ENCODE results near the gene MYH9. TPM values are rescaled to one million over a fixed set of nuclear protein-coding genes. Genes with fewer than 3 reads are reported as not detected.
"Not testable (repeated sequence)": the region's sequence is repeated elsewhere in the genome, so short reads cannot be mapped to it uniquely, and the experiment has no call there.

Gene MYH9
- total and polyA plus RNA-seq, 2 donors (not counting 1 experiment from before 2014, with no cell fraction given): 108 to 554 TPM

GRCh38 chr22:36277482-36278291 is 110.1 kb downstream of the MYH9 start:
- peak overlapping the region; percentile 38 for H3K27ac Mint-ChIP-seq
- no peaks in the 10 kb centered on the region for H3K27me3 ChIP-seq (replicated peaks in 1 of 4; ENCODE audit: control extremely low read depth in 1 of 4, control insufficient read depth in 3 of 4, insufficient read depth in 4 of 4, low read length in 3 of 4)
- H3K36me3 ChIP-seq (replicated peaks in 1 of 2; ENCODE audit: control extremely low read depth in 1 of 2, control insufficient read depth in 1 of 2, extremely low read depth in 1 of 2, insufficient read depth in 2 of 2, low read length in 1 of 2): peaks cover 4 to 24% of the 10 kb centered on the region in 2 experiments
- ChIA-PET CTCF (interaction anchor here (0.6 to 2.2 kb wide), 27 partner anchors 8 to 465 kb away, joined by 3 to 12 read pairs (median 4); partner anchors contain the start of gene APOL2), POLR2A (interaction anchor here (0.6 to 1.1 kb wide), 2 partner anchors 216 to 774 kb away, joined by 3 to 4 read pairs; no protein-coding TSS in a partner anchor)
- TF ChIP-seq CTCF (IDR thresholded peaks at IDR 0.05): peak; percentile 87
- no peak for TF ChIP-seq EZH2 (IDR thresholded peaks at IDR 0.05; ENCODE audit: borderline replicate concordance, insufficient read depth, low read depth, low read length, poor library complexity, severe bottlenecking)
- no peaks in the 10 kb centered on the region for H3K27me3 Mint-ChIP-seq
- no peaks in the 10 kb centered on the region for H3K9me3 ChIP-seq (ENCODE audit: control extremely low read depth in 1 of 3, control insufficient read depth in 2 of 3, insufficient read depth in 1 of 3, low read length in 2 of 3)
- peak overlapping the region; percentile 37 for H3K4me2 ChIP-seq (replicated peaks; ENCODE audit: low read depth, low read length, poor library complexity, severe bottlenecking)
- 46% methylated on average over 14 of the region's 18 CpGs for WGBS (ENCODE audit: insufficient coverage)
- DNase-seq (peak; percentile 82), ATAC-seq (ENCODE audit: low read depth) (peak; percentile 95)
- no peak overlapping the region for H3K4me3 ChIP-seq (ENCODE audit: control extremely low read depth in 1 of 5, extremely low read depth in 1 of 5, insufficient read depth in 1 of 5, low read depth in 2 of 5, low read length in 4 of 5)
- no peaks in the 10 kb centered on the region for H3K79me2 ChIP-seq (ENCODE audit: control insufficient read depth, insufficient read depth, low read length)
- no peaks in the 10 kb centered on the region for H3K9me3 Mint-ChIP-seq (ENCODE audit: insufficient read depth)
- no peak overlapping the region for H3K4me3 Mint-ChIP-seq
- intact Hi-C loops (cut with micrococcal nuclease): loop anchor here (1.0 to 5.0 kb wide), 2 partner anchors 40 to 82 kb away; partner anchors contain the start of gene APOL2
- H3K27ac ChIP-seq (ENCODE audit: low read length in 2 of 2): no peak overlapping the region
- no peak overlapping the region for H2AFZ ChIP-seq (ENCODE audit: insufficient read depth, low read depth, low read length, poor library complexity, severe bottlenecking)
- H3K4me1 ChIP-seq (ENCODE audit: control insufficient read depth in 2 of 2, insufficient read depth in 2 of 2, low read length in 2 of 2): peaks cover 9 to 13% of the 10 kb centered on the region in 2 donors
- H3K9ac ChIP-seq (ENCODE audit: low read length): no peak overlapping the region
- H4K20me1 ChIP-seq (ENCODE audit: control insufficient read depth, insufficient read depth, low read length, poor library complexity, severe bottlenecking): peaks cover 14% of the 10 kb centered on the region
- peaks cover 14% of the 10 kb centered on the region for H3K4me1 Mint-ChIP-seq

DNA sequence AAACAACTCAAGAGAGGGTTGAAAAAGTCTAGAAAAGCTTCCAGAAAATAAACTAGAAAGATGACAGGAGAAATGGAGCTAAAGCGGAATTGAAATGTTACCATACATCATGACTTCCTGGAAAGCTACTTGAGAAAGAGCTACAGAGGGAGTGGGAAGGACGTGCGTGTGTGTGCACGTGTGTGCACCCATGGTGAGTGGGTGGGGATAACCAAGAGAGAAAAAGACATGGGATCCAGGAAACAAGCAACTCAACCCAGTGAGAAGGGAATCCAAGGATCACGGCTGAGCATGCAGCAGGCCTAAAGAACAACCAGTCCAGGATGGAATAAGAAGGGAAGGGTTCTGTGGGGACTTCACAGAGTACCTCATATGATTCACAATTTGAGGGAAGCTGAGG is 113.2 kb downstream of the MYH9 start:
- H3K79me2 ChIP-seq (ENCODE audit: control insufficient read depth, insufficient read depth, low read length): no peaks in the 10 kb centered on the region
- no peaks in the 10 kb centered on the region for H3K27me3 ChIP-seq (replicated peaks in 1 of 4; ENCODE audit: control extremely low read depth in 1 of 4, control insufficient read depth in 3 of 4, insufficient read depth in 4 of 4, low read length in 3 of 4)
- no peak overlapping the region for H3K4me3 ChIP-seq (ENCODE audit: control extremely low read depth in 1 of 5, extremely low read depth in 1 of 5, insufficient read depth in 1 of 5, low read depth in 2 of 5, low read length in 4 of 5)
- 89% methylated on average over 4 of the region's 5 CpGs for WGBS (ENCODE audit: insufficient coverage)
- peaks cover 3% of the 10 kb centered on the region in 2 experiments for H3K36me3 ChIP-seq (replicated peaks in 1 of 2; ENCODE audit: control extremely low read depth in 1 of 2, control insufficient read depth in 1 of 2, extremely low read depth in 1 of 2, insufficient read depth in 2 of 2, low read length in 1 of 2)
- no peak overlapping the region for H3K27ac ChIP-seq (ENCODE audit: low read length in 2 of 2)
- no peaks in the 10 kb centered on the region for H4K20me1 ChIP-seq (ENCODE audit: control insufficient read depth, insufficient read depth, low read length, poor library complexity, severe bottlenecking)
- H3K9me3 ChIP-seq (ENCODE audit: control extremely low read depth in 1 of 3, control insufficient read depth in 2 of 3, insufficient read depth in 1 of 3, low read length in 2 of 3): no peaks in the 10 kb centered on the region
- Mint-ChIP-seq H3K27me3 (no peaks in the 10 kb centered on the region), H3K4me3 (no peak overlapping the region), H3K27ac (no peak overlapping the region), H3K9me3 (ENCODE audit: insufficient read depth) (no peaks in the 10 kb centered on the region), H3K4me1 (peaks cover 14% of the 10 kb centered on the region)
- no peak for TF ChIP-seq CTCF (IDR thresholded peaks at IDR 0.05)
- TF ChIP-seq EZH2 (IDR thresholded peaks at IDR 0.05; ENCODE audit: borderline replicate concordance, insufficient read depth, low read depth, low read length, poor library complexity, severe bottlenecking): no peak
- no peak overlapping the region for H3K4me2 ChIP-seq (replicated peaks; ENCODE audit: low read depth, low read length, poor library complexity, severe bottlenecking)
- no peak for DNase-seq
- intact Hi-C loops (cut with micrococcal nuclease): no loop called here
- POLR2A ChIA-PET: no interaction called here
- H3K4me1 ChIP-seq (ENCODE audit: control insufficient read depth in 2 of 2, insufficient read depth in 2 of 2, low read length in 2 of 2): peaks cover 9 to 13% of the 10 kb centered on the region in 2 donors
- no peak for ATAC-seq (ENCODE audit: low read depth)
- no peak overlapping the region for H3K9ac ChIP-seq (ENCODE audit: low read length)
- CTCF ChIA-PET: interaction anchor here (0.8 to 1.9 kb wide), 2 partner anchors 35 to 196 kb away, joined by 3 to 4 read pairs; partner anchors contain the start of gene APOL2
- H2AFZ ChIP-seq (ENCODE audit: insufficient read depth, low read depth, low read length, poor library complexity, severe bottlenecking): no peak overlapping the region

- H3K27ac Mint-ChIP-seq; H3K4me3 ChIP-seq (ENCODE audit: control extremely low read depth in 1 of 5, extremely low read depth in 1 of 5, insufficient read depth in 1 of 5, low read depth in 2 of 5, low read length in 4 of 5); H3K9me3 ChIP-seq (ENCODE audit: control extremely low read depth in 1 of 3, control insufficient read depth in 2 of 3, insufficient read depth in 1 of 3, low read length in 2 of 3); H3K27me3 Mint-ChIP-seq; H4K20me1 ChIP-seq (ENCODE audit: control insufficient read depth, insufficient read depth, low read length, poor library complexity, severe bottlenecking); H3K4me2 ChIP-seq (replicated peaks; ENCODE audit: low read depth, low read length, poor library complexity, severe bottlenecking); DNase-seq; H3K4me3 Mint-ChIP-seq; H3K27ac ChIP-seq (ENCODE audit: low read length in 2 of 2); POLR2A ChIA-PET; H2AFZ ChIP-seq (ENCODE audit: insufficient read depth, low read depth, low read length, poor library complexity, severe bottlenecking); ATAC-seq (ENCODE audit: low read depth); H3K9ac ChIP-seq (ENCODE audit: low read length); H3K27me3 ChIP-seq (replicated peaks in 1 of 4; ENCODE audit: control extremely low read depth in 1 of 4, control insufficient read depth in 3 of 4, insufficient read depth in 4 of 4, low read length in 3 of 4); H3K9me3 Mint-ChIP-seq (ENCODE audit: insufficient read depth); H3K36me3 ChIP-seq (replicated peaks in 1 of 2; ENCODE audit: control extremely low read depth in 1 of 2, control insufficient read depth in 1 of 2, extremely low read depth in 1 of 2, insufficient read depth in 2 of 2, low read length in 1 of 2); H3K4me1 Mint-ChIP-seq; intact Hi-C loops (cut with micrococcal nuclease); H3K4me1 ChIP-seq (ENCODE audit: control insufficient read depth in 2 of 2, insufficient read depth in 2 of 2, low read length in 2 of 2); H3K79me2 ChIP-seq (ENCODE audit: control insufficient read depth, insufficient read depth, low read length): not testable (repeated sequence)
- WGBS (ENCODE audit: insufficient coverage): 87% methylated on average over 3 of the region's 5 CpGs
- CTCF ChIA-PET: interaction anchor here (0.7 to 1.0 kb wide), 2 partner anchors 15 to 23 kb away, joined by 3 read pairs; no protein-coding TSS in a partner anchor
Measured at GRCh38 chr22:36271951-36272350, 115.8 kb downstream of the MYH9 start.
